HepG2 (cell line): Measurements from ENCODE around the gene ZDHHC14.

Experiments used
- CTCF ChIP-seq: sonication (generic); formaldehyde crosslinking; IDR thresholded peaks from 2 replicates; pipeline ENCODE4 v1.5.0; 2020; ENCODE audit warnings: mild to moderate bottlenecking, missing genetic modification reagents, moderate library complexity
- ZBTB33 ChIP-seq: sonication (generic); formaldehyde crosslinking; IDR thresholded peaks from 2 replicates; pipeline ENCODE4 v1.4.0; 2020; ENCODE audit warnings: missing genetic modification reagents
- TF ChIP-seq, protein P1 (sequence below): sonication (generic); formaldehyde crosslinking; IDR thresholded peaks from 2 replicates; pipeline ENCODE4 v1.4.0; 2020; ENCODE audit warnings: missing genetic modification reagents

DNA sequence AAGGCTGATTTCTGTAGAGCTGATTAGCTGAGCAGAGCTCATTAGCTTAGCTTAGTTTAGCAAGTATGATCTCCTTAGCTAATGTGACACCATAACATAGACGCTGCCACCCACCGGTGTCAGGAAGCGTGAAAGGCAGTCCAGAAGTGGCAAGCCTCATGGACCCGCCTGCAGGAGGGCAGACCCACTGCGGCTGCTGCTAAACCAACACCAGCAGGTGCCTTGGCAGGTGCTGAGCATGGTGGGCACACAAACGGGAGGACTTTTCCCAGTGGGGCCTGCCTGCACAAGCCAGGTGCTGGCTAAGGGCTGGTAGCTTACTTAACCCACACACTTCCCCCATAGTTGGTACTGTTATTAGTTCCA, 22.7 kb downstream of the ZDHHC14 start:
- TF ChIP-seq ZBTB33 (no peak), CTCF (CRISPR knock-in tag) (no peak)
- TF ChIP-seq, protein P1, sequence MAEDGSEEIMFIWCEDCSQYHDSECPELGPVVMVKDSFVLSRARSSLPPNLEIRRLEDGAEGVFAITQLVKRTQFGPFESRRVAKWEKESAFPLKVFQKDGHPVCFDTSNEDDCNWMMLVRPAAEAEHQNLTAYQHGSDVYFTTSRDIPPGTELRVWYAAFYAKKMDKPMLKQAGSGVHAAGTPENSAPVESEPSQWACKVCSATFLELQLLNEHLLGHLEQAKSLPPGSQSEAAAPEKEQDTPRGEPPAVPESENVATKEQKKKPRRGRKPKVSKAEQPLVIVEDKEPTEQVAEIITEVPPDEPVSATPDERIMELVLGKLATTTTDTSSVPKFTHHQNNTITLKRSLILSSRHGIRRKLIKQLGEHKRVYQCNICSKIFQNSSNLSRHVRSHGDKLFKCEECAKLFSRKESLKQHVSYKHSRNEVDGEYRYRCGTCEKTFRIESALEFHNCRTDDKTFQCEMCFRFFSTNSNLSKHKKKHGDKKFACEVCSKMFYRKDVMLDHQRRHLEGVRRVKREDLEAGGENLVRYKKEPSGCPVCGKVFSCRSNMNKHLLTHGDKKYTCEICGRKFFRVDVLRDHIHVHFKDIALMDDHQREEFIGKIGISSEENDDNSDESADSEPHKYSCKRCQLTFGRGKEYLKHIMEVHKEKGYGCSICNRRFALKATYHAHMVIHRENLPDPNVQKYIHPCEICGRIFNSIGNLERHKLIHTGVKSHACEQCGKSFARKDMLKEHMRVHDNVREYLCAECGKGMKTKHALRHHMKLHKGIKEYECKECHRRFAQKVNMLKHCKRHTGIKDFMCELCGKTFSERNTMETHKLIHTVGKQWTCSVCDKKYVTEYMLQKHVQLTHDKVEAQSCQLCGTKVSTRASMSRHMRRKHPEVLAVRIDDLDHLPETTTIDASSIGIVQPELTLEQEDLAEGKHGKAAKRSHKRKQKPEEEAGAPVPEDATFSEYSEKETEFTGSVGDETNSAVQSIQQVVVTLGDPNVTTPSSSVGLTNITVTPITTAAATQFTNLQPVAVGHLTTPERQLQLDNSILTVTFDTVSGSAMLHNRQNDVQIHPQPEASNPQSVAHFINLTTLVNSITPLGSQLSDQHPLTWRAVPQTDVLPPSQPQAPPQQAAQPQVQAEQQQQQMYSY (CRISPR knock-in tag): no peak
